HL-60 (cell line): ENCODE results near the gene SPATA7.

Experiments
- GABPA ChIP-seq: IDR thresholded peaks from 2 replicates; pipeline ENCODE4 v1.6.1; 2012; ENCODE audit warnings: low read depth
- POLR2AphosphoS5 ChIP-seq: IDR thresholded peaks from 2 replicates; pipeline ENCODE4 v1.6.1; 2012; ENCODE audit warnings: low read depth
- SPI1 ChIP-seq: IDR thresholded peaks from 2 replicates; pipeline ENCODE4 v1.6.1; 2012; ENCODE audit warnings: low read depth, mild to moderate bottlenecking, borderline replicate concordance
- TF ChIP-seq, protein P1 (sequence below): IDR thresholded peaks from one replicate; pipeline ENCODE4 v1.5.1; 2011; ENCODE audit warnings: low read length, control low read depth, inconsistent platforms; ENCODE audit not compliant: insufficient read depth
- TF ChIP-seq, protein P2 (sequence below): IDR thresholded peaks from 2 replicates; pipeline ENCODE4 v1.6.1; 2012; ENCODE audit warnings: low read depth; ENCODE audit not compliant: insufficient replicate concordance

- no peak for TF ChIP-seq POLR2AphosphoS5
- TF ChIP-seq, protein P1, sequence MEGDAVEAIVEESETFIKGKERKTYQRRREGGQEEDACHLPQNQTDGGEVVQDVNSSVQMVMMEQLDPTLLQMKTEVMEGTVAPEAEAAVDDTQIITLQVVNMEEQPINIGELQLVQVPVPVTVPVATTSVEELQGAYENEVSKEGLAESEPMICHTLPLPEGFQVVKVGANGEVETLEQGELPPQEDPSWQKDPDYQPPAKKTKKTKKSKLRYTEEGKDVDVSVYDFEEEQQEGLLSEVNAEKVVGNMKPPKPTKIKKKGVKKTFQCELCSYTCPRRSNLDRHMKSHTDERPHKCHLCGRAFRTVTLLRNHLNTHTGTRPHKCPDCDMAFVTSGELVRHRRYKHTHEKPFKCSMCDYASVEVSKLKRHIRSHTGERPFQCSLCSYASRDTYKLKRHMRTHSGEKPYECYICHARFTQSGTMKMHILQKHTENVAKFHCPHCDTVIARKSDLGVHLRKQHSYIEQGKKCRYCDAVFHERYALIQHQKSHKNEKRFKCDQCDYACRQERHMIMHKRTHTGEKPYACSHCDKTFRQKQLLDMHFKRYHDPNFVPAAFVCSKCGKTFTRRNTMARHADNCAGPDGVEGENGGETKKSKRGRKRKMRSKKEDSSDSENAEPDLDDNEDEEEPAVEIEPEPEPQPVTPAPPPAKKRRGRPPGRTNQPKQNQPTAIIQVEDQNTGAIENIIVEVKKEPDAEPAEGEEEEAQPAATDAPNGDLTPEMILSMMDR, result no peak
- TF ChIP-seq, protein P2, sequence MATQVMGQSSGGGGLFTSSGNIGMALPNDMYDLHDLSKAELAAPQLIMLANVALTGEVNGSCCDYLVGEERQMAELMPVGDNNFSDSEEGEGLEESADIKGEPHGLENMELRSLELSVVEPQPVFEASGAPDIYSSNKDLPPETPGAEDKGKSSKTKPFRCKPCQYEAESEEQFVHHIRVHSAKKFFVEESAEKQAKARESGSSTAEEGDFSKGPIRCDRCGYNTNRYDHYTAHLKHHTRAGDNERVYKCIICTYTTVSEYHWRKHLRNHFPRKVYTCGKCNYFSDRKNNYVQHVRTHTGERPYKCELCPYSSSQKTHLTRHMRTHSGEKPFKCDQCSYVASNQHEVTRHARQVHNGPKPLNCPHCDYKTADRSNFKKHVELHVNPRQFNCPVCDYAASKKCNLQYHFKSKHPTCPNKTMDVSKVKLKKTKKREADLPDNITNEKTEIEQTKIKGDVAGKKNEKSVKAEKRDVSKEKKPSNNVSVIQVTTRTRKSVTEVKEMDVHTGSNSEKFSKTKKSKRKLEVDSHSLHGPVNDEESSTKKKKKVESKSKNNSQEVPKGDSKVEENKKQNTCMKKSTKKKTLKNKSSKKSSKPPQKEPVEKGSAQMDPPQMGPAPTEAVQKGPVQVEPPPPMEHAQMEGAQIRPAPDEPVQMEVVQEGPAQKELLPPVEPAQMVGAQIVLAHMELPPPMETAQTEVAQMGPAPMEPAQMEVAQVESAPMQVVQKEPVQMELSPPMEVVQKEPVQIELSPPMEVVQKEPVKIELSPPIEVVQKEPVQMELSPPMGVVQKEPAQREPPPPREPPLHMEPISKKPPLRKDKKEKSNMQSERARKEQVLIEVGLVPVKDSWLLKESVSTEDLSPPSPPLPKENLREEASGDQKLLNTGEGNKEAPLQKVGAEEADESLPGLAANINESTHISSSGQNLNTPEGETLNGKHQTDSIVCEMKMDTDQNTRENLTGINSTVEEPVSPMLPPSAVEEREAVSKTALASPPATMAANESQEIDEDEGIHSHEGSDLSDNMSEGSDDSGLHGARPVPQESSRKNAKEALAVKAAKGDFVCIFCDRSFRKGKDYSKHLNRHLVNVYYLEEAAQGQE, result no peak
- TF ChIP-seq GABPA, result no peak
- no peak for TF ChIP-seq SPI1
Observed at GRCh38 chr14:88348546-88348945, 36.9 kb upstream of the SPATA7 start.
